ENCODE results near the gene WWP2.
"Not testable (repeated sequence)": the region's sequence is repeated elsewhere in the genome, so short reads cannot be mapped to it uniquely, and the experiment has no call there.

WWP2 gene

GRCh38 chr16:69796285-69797118, 34.4 kb downstream of the WWP2 start:
- DNase-seq: peak; percentile 11 to 51

GRCh38 chr16:69798466-69798865, 36.3 kb downstream of the WWP2 start:
- no peak for DNase-seq

- no peak for DNase-seq
Observed at GRCh38 chr16:69799611-69800031, 37.5 kb downstream of the WWP2 start.

- no peak for DNase-seq
Observed at GRCh38 chr16:69804297-69804696, 42.2 kb downstream of the WWP2 start.

GRCh38 chr16:69806776-69807175, 44.6 kb downstream of the WWP2 start:
- DNase-seq: not testable (repeated sequence)

GRCh38 chr16:69812688-69813014, 50.5 kb downstream of the WWP2 start:
- no peak for DNase-seq

GRCh38 chr16:69814078-69814477, 51.9 kb downstream of the WWP2 start:
- DNase-seq: no peak

GRCh38 chr16:69814561-69814960, 52.4 kb downstream of the WWP2 start:
- no peak for DNase-seq

GRCh38 chr16:69815216-69815883, 53.2 kb downstream of the WWP2 start:
- DNase-seq: not testable (repeated sequence)

- DNase-seq: no peak
Observed at GRCh38 chr16:69816996-69817395, 54.9 kb downstream of the WWP2 start.

- no peak for DNase-seq
Observed at GRCh38 chr16:69818891-69819545, 56.9 kb downstream of the WWP2 start.

GRCh38 chr16:69820926-69821541, 58.9 kb downstream of the WWP2 start:
- DNase-seq: no peak

GRCh38 chr16:69821844-69822173, 59.7 kb downstream of the WWP2 start:
- DNase-seq: no peak

GRCh38 chr16:69822174-69822935, 60.2 kb downstream of the WWP2 start:
- no peak for DNase-seq

GRCh38 chr16:69823831-69824563, 61.9 kb downstream of the WWP2 start:
- peak in 1 of 2 donors; percentile 8 for DNase-seq

GRCh38 chr16:69824564-69825142, 62.5 kb downstream of the WWP2 start:
- not testable (repeated sequence) for DNase-seq

- no peak for DNase-seq
Observed at GRCh38 chr16:69827524-69827923, 65.4 kb downstream of the WWP2 start.

GRCh38 chr16:69829338-69829737, 67.2 kb downstream of the WWP2 start:
- no peak for DNase-seq

GRCh38 chr16:69830146-69830533, 68.0 kb downstream of the WWP2 start:
- no peak for DNase-seq

GRCh38 chr16:69830534-69831211, 68.5 kb downstream of the WWP2 start:
- DNase-seq: no peak
